OCI-LY1 (cell line): Measurements from ENCODE around the gene ASB16.

Source experiments
- EZH2 ChIP-seq: fragments of 200-600 bp; sonication (generic), shearing (Covaris generic); IDR thresholded peaks from 2 replicates; pipeline ENCODE4 v1.8.0; 2017; ENCODE audit warnings: borderline replicate concordance, mixed run types, mild to moderate bottlenecking, antibody characterized with exemption, low read length, moderate library complexity, mixed read lengths
- TF ChIP-seq, protein P1 (sequence below): fragments of 200-600 bp; sonication (generic), shearing (Covaris generic); IDR thresholded peaks from 2 replicates; pipeline ENCODE4 v1.5.1; 2017; ENCODE audit warnings: mild to moderate bottlenecking, antibody characterized with exemption, low read length, moderate library complexity, mixed read lengths

DNA sequence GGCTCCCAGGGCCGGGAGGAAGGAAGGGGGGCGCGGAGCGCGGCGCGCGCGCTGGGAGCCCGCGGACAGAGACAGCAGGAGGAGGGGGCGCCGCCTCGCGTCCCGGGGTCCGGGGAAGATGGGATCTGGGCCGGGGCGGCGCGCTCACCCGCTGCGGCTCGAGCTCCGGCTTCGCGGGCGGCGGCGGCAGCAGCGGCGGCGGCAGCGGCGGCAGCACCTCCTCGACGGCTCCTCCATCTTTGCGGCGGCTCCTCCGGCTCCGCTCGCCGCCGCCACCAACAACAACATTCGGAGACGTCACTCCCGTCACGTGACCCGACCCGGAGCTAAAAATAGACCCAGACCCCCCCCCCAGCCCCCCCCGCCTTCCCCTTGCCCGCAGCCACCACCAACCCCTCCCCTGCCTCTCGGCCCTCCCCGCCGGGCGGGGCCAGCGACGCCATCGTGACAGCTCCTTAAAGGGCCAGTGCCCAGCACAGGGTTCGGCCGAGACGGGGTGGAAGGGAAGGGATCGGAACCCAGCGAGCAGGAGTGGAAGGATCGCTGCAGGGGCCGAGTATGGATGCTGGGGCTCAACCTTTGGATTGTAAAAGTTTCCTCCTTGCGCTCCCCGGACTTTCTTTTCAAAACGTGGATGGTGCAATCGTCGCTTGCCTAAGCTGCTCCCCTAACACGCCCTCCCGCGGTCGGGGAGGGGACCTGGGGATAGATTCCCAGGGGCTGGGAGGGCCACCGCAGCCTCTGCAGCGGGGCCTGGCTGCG lies 47.0 kb upstream of the ASB16 start, which contains the start of gene HDAC5:
- TF ChIP-seq, protein P1, sequence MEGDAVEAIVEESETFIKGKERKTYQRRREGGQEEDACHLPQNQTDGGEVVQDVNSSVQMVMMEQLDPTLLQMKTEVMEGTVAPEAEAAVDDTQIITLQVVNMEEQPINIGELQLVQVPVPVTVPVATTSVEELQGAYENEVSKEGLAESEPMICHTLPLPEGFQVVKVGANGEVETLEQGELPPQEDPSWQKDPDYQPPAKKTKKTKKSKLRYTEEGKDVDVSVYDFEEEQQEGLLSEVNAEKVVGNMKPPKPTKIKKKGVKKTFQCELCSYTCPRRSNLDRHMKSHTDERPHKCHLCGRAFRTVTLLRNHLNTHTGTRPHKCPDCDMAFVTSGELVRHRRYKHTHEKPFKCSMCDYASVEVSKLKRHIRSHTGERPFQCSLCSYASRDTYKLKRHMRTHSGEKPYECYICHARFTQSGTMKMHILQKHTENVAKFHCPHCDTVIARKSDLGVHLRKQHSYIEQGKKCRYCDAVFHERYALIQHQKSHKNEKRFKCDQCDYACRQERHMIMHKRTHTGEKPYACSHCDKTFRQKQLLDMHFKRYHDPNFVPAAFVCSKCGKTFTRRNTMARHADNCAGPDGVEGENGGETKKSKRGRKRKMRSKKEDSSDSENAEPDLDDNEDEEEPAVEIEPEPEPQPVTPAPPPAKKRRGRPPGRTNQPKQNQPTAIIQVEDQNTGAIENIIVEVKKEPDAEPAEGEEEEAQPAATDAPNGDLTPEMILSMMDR: peak; percentile 82
- no peak for TF ChIP-seq EZH2
